ENCODE data around the gene SPDL1. TPM values are rescaled to one million over a fixed set of nuclear protein-coding genes. Genes with fewer than 3 reads are reported as not detected.

Gene SPDL1
- total and polyA plus RNA-seq, 2 of the 8 experiments (the other 6 are each of a cell fraction or from before 2014, with no cell fraction given) = 16.9 to 44.5 TPM

GRCh38 chr5:169599451-169599850, 15.9 kb downstream of the SPDL1 start:
- Histone ChIP-seq H3K4me1 (replicated peaks in 1 of 4; ENCODE audit: control insufficient read depth in 3 of 4, insufficient read depth in 4 of 4, low read length in 3 of 4) (no peaks in the 10 kb centered on the region), H3K4me3 (ENCODE audit: extremely low read depth in 1 of 4, insufficient read depth in 2 of 4, low read depth in 3 of 4, low read length in 4 of 4) (no peak overlapping the region), H2BK20ac (ENCODE audit: low read length) (no peak overlapping the region), H3K27me3 (replicated peaks in 1 of 4; ENCODE audit: control insufficient read depth in 3 of 4, extremely low read depth in 1 of 4, insufficient read depth in 3 of 4, low read length in 3 of 4) (no peaks in the 10 kb centered on the region), H3K18ac (ENCODE audit: extremely low read depth, low read length) (no peak overlapping the region), H2AFZ (ENCODE audit: low read length) (no peak overlapping the region), H3K79me1 (ENCODE audit: low read depth, low read length) (no peaks in the 10 kb centered on the region), H4K5ac (ENCODE audit: insufficient read length, low read depth, low read length) (no peak overlapping the region), H2BK12ac (ENCODE audit: low read depth, low read length) (no peak overlapping the region), H3K4me2 (ENCODE audit: insufficient read depth in 1 of 2, low read depth in 2 of 2, low read length in 2 of 2) (no peak overlapping the region), H3K23me2 (ENCODE audit: low read depth, low read length) (no peaks in the 10 kb centered on the region), H4K20me1 (replicated peaks in 1 of 2; ENCODE audit: control insufficient read depth in 1 of 2, insufficient read depth in 2 of 2, low read length in 2 of 2) (no peaks in the 10 kb centered on the region), H2BK120ac (replicated peaks; ENCODE audit: low read depth, low read length) (no peak overlapping the region), H3K56ac (replicated peaks; ENCODE audit: insufficient read length, low read depth, low read length) (no peak overlapping the region), H3K23ac (ENCODE audit: insufficient read length) (no peak overlapping the region), H2BK15ac (ENCODE audit: low read length) (no peak overlapping the region), H2BK5ac (ENCODE audit: low read depth, low read length) (no peak overlapping the region), H2AK5ac (ENCODE audit: low read depth, low read length) (no peak overlapping the region), H3K14ac (ENCODE audit: insufficient read length) (no peak overlapping the region), H4K91ac (replicated peaks; ENCODE audit: insufficient read length, low read length) (no peak overlapping the region), H3K79me2 (ENCODE audit: control insufficient read depth in 1 of 2, insufficient read depth in 2 of 2, low read length in 2 of 2) (no peaks in the 10 kb centered on the region), H3K36me3 (ENCODE audit: control insufficient read depth in 2 of 4, insufficient read depth in 4 of 4, low read length in 3 of 4) (peaks cover 19 to 86% (median 53%) of the 10 kb centered on the region in 4 experiments), H3K4ac (replicated peaks; ENCODE audit: insufficient read length, low read depth, low read length) (no peak overlapping the region), H4K8ac (ENCODE audit: extremely low read depth, insufficient read depth, low read length) (no peak overlapping the region), H3K9me3 (ENCODE audit: insufficient read depth in 2 of 2, low read depth in 1 of 2, low read length in 1 of 2) (no peaks in the 10 kb centered on the region), H3K27ac (ENCODE audit: low read depth, low read length) (no peak overlapping the region), H3K9ac (replicated peaks in 1 of 4; ENCODE audit: extremely low read depth in 1 of 4, low read depth in 3 of 4, low read length in 3 of 4) (no peak overlapping the region)
- 88% methylated on average over 4 of the region's 4 CpGs; no CpG with 5 or more reads in 1 of the 2 experiments for WGBS, 2 experiments (ENCODE audit: extremely low coverage in 1 of 2, insufficient coverage in 1 of 2, insufficient read length in 1 of 2, insufficient replicate concordance in 2 of 2, low coverage in 1 of 2, low lambda C conversion rate in 2 of 2, missing lambda C conversion rate in 1 of 2)
- ChIA-PET POLR2A (ENCODE audit: partially characterized antibody) (no interaction called here), CTCF (ENCODE audit: partially characterized antibody) (interaction anchor here (1.5 kb wide), 1 partner anchor 9 kb away, joined by 5 read pairs; no protein-coding TSS in a partner anchor)
- no peak for DNase-seq (ENCODE audit: low read depth in 1 of 2, low spot score in 2 of 2)
- FAIRE-seq = no peak
- TF ChIP-seq SUZ12 (IDR thresholded peaks at IDR 0.05; ENCODE audit: low read length) (no peak), SP4 (IDR thresholded peaks at IDR 0.05; ENCODE audit: low read length) (no peak), CTBP2 (IDR thresholded peaks at IDR 0.05; ENCODE audit: borderline replicate concordance, insufficient read depth, insufficient read length, low read length) (no peak), RFX5 (IDR thresholded peaks at IDR 0.05; ENCODE audit: borderline replicate concordance, low read depth, low read length) (no peak), MAX (IDR thresholded peaks at IDR 0.05) (no peak), POU5F1 (IDR thresholded peaks at IDR 0.05; ENCODE audit: low read depth, low read length) (no peak), JUN (IDR thresholded peaks at IDR 0.05; ENCODE audit: low read depth, low read length) (no peak), SP2 (IDR thresholded peaks at IDR 0.05; ENCODE audit: low read length) (no peak), EZH2 (IDR thresholded peaks at IDR 0.05; ENCODE audit: low read depth, low read length, severe bottlenecking) (no peak), GTF2F1 (IDR thresholded peaks at IDR 0.05; ENCODE audit: borderline replicate concordance, low read depth, low read length) (no peak), SAP30 (IDR thresholded peaks at IDR 0.05; ENCODE audit: insufficient read depth, insufficient replicate concordance, low read length) (no peak), FOSL1 (IDR thresholded peaks at IDR 0.05; ENCODE audit: insufficient read depth, low read depth, low read length) (no peak), RNF2 (IDR thresholded peaks at IDR 0.05; ENCODE audit: borderline replicate concordance, low read depth, low read length, missing control alignments, poor library complexity, severe bottlenecking) (no peak)
